ES-I3 (cell line): ENCODE results near the gene ILDR1.
"Not testable (repeated sequence)": the region's sequence is repeated elsewhere in the genome, so short reads cannot be mapped to it uniquely, and the experiment has no call there.

Source experiments
- H3K36me3 ChIP-seq: 2 replicates; pipeline ENCODE4 v1.6.1; 2013; ENCODE audit warnings: mild to moderate bottlenecking, low read length, control low read depth, moderate library complexity; ENCODE audit not compliant: insufficient read depth
- H3K4me1 ChIP-seq: 2 replicates; pipeline ENCODE4 v1.6.1; 2013; ENCODE audit warnings: mild to moderate bottlenecking, control low read depth, low read length; ENCODE audit not compliant: insufficient read depth
- H3K9ac ChIP-seq: 2 replicates; pipeline ENCODE4 v1.6.1; 2013; ENCODE audit warnings: low read depth, mild to moderate bottlenecking, low read length, moderate library complexity
- H3K9me3 ChIP-seq: 2 replicates; pipeline ENCODE4 v1.6.1; 2013; ENCODE audit warnings: mild to moderate bottlenecking, low read length, moderate library complexity; ENCODE audit not compliant: control insufficient read depth, insufficient read depth

The ILDR1 gene

DNA sequence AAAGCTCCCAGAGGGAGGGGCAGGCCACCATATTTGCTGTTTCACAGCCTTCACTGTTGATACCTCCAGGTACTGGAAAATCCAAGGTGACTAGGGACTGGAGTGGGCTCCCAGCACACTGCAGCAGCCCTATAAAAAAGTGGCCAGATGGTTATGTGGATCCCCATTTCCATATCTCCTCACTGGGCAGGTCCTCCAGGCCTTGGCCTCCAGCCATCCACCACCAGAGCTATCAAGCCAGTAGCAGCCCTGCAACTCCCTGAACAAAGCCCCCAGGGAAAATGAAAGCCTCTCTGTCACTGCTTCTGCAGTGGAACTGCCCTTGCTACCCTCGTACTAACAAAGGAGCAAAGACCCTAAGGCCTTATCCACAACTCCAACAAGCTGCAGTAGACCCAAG lies 58.4 kb downstream of the ILDR1 start:
- H3K36me3 ChIP-seq = no peaks in the 10 kb centered on the region
- no peak overlapping the region for H3K9ac ChIP-seq

DNA sequence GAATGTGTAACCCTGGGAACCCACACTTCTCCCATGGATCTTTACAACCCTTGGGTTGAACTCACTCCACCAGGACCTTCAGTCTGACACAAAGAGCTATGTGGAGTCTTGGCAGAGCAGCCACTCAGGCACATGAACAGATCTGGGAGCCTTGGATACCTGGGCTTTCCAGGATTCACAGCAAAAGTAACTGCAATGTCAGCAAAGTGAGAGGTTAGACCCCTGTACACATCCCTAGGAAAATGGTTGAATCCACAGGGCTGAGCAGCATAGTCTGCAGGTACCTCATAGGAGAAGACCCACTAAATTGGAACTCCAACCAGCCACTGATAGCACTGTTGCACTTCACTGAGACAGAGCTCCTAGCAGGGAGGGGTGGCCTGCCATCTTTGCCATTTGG lies 59.6 kb downstream of the ILDR1 start:
- Histone ChIP-seq H3K4me1 (no peaks in the 10 kb centered on the region), H3K9me3 (no peaks in the 10 kb centered on the region), H3K36me3 (no peaks in the 10 kb centered on the region), H3K9ac (no peak overlapping the region)

More for the DNA sequence above, 58.4 kb downstream of the ILDR1 start:
- H3K9me3 ChIP-seq = no peaks in the 10 kb centered on the region
- H3K4me1 ChIP-seq = no peaks in the 10 kb centered on the region

DNA sequence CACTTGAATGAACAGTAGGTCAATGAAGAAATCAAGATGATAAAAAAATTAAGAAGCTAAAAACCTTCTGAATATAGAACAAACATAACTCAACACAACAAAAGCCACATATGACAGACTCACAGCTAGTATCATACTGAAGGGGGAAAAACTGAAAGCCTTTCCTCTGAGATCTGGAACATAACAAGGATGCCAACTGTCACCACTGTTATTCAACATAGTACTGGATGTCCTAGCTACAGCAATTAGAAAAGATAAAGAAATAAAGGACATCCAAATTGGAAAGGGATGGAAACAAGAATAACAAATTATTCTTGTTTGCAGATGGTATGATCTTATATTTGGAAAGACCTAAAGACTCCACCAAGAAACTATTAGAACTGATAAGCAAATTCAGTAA lies 60.8 kb downstream of the ILDR1 start:
- no peaks in the 10 kb centered on the region for H3K9me3 ChIP-seq
- no peaks in the 10 kb centered on the region for H3K4me1 ChIP-seq
- H3K36me3 ChIP-seq = no peaks in the 10 kb centered on the region
- no peak overlapping the region for H3K9ac ChIP-seq

DNA sequence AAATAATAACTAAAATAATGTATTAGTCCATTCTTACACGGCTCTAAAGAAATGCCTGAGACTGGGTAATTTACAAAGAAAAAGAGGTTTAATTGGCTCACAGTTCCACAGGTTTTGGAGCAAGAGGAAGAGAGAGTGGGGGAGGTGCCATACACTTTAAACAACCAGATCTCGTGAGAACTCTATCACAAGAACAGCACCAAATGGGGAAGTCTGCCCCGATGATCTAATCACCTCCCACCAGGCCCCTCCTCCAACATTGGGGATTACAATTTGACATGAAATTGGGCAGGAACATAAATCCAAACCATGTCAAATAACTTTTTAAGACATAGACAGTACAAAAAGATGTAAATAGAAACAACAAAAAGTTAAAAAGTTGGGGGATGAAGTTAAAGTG lies 63.2 kb downstream of the ILDR1 start:
- H3K4me1 ChIP-seq = no peaks in the 10 kb centered on the region
- no peaks in the 10 kb centered on the region for H3K36me3 ChIP-seq
- no peak overlapping the region for H3K9ac ChIP-seq
- no peaks in the 10 kb centered on the region for H3K9me3 ChIP-seq

DNA sequence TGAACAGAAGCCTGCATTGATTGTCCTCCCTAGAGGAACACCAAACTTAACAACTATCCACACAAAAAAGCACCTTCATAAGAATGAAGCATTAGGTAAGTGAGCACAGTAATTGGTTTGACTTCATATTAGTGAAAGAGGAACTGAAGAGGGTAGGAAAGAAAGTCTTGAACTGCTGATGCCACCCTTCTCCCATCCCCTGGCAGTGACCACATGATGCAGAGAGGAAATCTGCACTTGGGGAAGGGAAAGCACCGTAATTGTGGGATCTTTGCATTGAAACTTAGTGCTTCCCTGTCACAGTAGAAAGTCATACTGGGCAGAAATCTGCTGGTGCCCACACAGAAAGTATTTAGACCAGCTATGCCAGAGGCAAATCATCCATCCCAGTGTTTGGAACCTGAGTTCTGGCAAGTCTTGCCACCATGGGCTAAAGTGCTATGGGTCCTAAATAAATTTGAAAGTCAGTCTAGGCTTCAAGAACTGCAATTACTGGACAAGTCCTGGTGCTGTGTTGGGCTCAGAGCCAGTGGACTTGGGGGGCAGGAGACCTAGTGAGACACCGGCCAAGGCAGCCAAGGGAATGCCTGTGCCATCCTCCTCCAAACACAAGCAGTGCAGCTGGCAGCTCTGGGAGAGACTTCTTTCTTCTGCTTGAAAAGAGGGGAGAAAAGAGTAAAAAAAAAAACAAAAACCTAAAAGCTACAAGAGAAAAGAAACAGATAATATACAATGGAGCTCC lies 64.2 kb downstream of the ILDR1 start:
- no peaks in the 10 kb centered on the region for H3K36me3 ChIP-seq
- no peaks in the 10 kb centered on the region for H3K4me1 ChIP-seq
- no peaks in the 10 kb centered on the region for H3K9me3 ChIP-seq
- H3K9ac ChIP-seq = no peak overlapping the region

DNA sequence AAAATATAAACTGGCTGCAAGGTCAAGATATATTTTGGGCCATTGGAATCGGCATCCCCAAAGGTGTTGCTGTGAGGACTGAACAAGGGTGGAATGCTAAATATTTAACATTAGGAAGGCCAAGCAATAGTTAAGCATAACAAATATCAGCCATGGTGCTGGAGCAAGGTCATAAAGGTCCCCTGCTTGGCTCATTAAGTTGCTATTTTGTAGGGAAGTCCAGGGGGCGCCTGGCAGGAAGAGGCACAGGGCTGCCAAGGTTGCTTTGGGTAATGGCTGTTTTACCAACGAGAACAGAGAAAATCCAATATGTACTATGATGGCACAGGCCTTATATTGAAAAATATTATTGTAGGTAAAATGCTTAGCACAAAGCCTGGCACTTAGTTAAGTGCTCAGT lies 65.7 kb downstream of the ILDR1 start:
- Histone ChIP-seq H3K4me1 (no peaks in the 10 kb centered on the region), H3K36me3 (no peaks in the 10 kb centered on the region)

DNA sequence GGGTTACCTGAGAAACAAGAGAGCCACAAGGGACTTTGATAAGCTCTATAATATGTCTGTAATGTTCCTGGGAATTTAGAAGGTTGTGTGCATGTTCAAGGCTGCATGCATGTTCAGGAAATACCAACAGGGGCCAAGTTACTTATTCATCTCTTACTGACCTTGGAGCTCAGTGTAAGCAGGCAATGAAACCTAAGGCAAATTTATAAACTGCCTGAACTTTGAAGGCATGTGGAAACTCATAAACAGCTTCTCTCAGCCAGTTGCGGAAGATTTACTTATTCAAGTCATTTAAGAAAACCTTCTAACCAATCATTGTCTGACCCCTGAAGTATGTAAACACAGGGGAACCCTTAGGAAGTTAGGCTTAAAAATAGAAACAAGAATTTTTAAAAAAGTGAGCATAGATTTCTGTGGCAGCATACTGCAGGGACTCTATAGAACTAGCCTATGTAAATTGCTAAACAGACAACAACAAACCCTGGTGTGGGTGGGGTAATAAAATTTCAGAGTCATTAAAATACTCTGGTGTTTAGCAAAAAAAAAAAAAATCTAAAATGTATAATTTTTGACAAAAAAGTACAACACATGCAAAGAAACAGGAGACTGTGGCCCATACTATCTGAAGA lies 70.6 kb downstream of the ILDR1 start:
- no peaks in the 10 kb centered on the region for H3K36me3 ChIP-seq

More for the DNA sequence above, 65.7 kb downstream of the ILDR1 start:
- H3K9me3 ChIP-seq = no peaks in the 10 kb centered on the region; the same call in 1 of the 2 replicates
- no peak overlapping the region for H3K9ac ChIP-seq

DNA sequence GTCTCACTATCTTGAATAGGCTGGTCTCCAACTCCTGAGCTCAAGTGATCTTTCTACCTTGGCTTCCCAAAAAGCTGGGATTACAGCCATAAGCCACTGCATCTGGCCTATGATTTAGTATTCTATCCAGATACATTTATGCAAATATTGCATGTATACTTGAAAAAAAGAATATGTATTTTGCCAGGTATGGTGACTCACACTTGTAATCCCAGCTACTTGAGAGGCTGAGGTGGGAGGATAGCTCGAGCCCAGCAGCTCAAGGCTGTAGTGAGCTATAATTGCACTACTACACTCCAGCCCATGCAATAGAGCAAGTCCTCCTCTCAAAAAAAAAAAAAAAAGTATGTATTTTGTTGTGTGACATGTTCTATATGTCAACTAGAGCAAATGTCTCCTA lies 73.4 kb downstream of the ILDR1 start:
- no peak overlapping the region for H3K9ac ChIP-seq
- H3K9me3 ChIP-seq = no peaks in the 10 kb centered on the region; the same call in 1 of the 2 replicates
- no peaks in the 10 kb centered on the region for H3K36me3 ChIP-seq
- no peaks in the 10 kb centered on the region for H3K4me1 ChIP-seq

More for the DNA sequence above, 70.6 kb downstream of the ILDR1 start:
- Histone ChIP-seq H3K9ac (no peak overlapping the region), H3K9me3 (no peaks in the 10 kb centered on the region; the same call in 1 of the 2 replicates), H3K4me1 (no peaks in the 10 kb centered on the region)

DNA sequence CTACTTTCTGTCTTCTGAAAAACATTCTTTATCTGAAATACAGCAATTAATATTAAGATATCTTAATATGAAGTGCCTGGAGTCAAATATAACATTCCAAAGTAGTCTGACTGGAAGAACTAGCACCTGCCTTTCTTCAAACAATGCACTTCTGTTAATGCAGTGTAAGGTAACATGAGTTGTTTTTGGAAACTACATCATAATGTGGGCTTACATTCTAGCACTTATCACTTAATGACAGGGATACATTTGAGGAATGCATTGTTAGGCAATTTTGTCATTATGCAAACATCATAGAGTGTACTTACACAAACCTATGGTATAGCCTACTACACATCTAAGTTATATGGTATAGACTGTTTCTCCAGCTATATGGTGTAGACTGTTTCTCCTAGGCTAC lies 78.6 kb downstream of the ILDR1 start:
- H3K36me3 ChIP-seq = no peaks in the 10 kb centered on the region
- no peak overlapping the region for H3K9ac ChIP-seq
- no peaks in the 10 kb centered on the region for H3K4me1 ChIP-seq
- H3K9me3 ChIP-seq = no peaks in the 10 kb centered on the region

DNA sequence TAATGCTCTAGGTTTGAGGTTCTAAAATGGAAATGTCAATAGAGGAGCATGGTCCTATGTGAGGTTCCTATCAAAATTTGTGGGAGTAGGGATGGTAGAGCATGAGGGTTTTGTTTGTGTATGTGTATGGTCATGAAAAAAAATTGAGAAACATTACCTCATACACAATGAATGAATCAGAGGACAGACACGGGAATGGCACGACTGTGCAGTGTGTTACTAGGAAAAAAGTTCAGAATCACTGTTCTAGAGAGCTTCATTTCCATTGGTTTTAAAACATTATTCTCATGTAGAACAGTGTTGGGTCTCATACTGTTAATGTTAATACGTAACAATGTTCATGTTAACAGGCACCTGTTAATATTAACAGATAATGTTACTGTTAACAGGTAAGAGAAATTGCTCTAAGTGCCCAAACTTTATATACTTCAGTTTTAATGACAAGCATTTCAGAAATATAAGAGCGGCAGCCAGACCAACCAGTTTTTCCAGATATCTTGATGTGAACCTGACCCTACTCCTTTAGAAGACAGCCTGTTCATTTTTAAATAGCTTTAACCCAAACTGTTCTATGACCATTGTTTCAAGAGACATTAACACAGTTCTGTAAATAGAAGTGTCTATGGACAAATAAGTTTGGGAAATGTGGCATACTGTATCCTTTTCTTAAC lies 79.8 kb downstream of the ILDR1 start:
- H3K9ac ChIP-seq = no peak overlapping the region
- no peaks in the 10 kb centered on the region for H3K4me1 ChIP-seq
- no peaks in the 10 kb centered on the region for H3K9me3 ChIP-seq
- H3K36me3 ChIP-seq = no peaks in the 10 kb centered on the region

DNA sequence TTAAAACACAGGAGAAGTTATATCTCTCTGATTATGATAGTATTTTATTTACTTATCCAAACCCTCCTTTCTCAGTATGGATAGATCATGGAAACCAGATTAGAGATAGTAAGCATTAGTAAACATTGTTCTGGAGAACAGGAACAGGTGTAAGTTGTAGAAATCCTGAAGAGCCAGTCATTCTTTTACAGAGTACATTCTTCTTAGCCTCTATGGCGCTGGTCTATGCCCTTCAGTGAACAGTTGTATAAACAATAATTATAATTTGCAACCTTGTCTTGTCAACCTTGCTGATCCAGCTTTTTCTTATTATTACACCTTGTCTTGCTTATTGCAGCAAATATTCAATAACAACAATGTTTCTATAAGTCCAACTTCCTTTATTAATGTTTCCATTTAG lies 80.5 kb downstream of the ILDR1 start:
- H3K4me1 ChIP-seq = no peaks in the 10 kb centered on the region
- no peaks in the 10 kb centered on the region for H3K36me3 ChIP-seq
- H3K9ac ChIP-seq = no peak overlapping the region
- H3K9me3 ChIP-seq = no peaks in the 10 kb centered on the region

DNA sequence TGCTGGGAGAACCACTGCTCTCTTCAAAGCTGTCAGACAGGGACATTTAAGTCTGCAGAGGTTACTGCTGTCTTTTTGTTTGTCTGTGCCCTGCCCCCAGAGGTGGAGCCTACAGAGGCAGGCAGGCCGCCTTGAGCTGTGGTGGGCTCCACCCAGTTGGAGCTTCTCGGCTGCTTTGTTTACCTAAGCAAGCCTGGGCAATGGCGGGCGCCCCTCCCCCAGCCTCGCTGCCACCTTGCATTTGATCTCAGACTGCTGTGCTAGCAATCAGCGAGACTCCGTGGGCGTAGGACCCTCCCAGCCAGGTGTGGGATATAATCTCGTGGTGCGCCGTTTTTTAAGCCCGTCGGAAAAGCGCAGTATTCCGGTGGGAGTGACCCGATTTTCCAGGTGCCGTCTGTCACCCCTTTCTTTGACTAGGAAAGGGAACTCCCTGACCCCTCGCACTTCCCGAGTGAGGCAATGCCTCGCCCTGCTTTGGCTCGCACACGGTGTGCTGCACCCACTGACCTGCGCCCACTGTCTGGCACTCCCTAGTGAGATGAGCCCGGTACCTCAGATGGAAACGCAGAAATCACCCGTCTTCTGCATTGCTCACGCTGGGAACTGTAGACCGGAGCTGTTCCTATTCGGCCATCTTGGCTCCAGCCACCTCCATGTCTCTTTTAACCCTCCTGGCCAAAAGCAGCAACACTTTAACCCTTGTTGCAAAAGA lies 83.7 kb downstream of the ILDR1 start:
- H3K9ac ChIP-seq = peak overlapping the region; percentile 56; the same call in 1 of the 2 replicates
- not testable (repeated sequence) for H3K9me3 ChIP-seq, H3K4me1 ChIP-seq, H3K36me3 ChIP-seq
